PC-3 (cell line): ENCODE results near the gene CABLES1. TPM values are rescaled to one million over a fixed set of nuclear protein-coding genes. Genes with fewer than 3 reads are reported as not detected.

ENCODE experiments used
- ATAC-seq: fragments of 200-7000 bp; cut with Tn5 transposase; 2 replicates; pipeline ENCODE4 v1.9.1; 2020; ENCODE audit warnings: mild to moderate bottlenecking, moderate library complexity
- BruUV-seq: library from RNA; stranded (reverse); fragments of 400-500 nt; replicated peaks from 2 replicates; lab custom pipeline; 2021; lab: Mats Ljungman, UMichigan
- CTCF ChIA-PET: fragments of 300-600 bp; sonication (Branson Sonifier 250); formaldehyde crosslinking; loops from one replicate; lab custom pipeline; 2022; ENCODE audit warnings: antibody characterized with exemption; lab: Charles Lee
- POLR2A ChIA-PET: fragments of 300-600 bp; sonication (Branson Sonifier 250); formaldehyde crosslinking; loops from one replicate; lab custom pipeline; 2022; ENCODE audit warnings: antibody characterized with exemption; ENCODE audit not compliant: unreplicated experiment; lab: Charles Lee
- DNase-seq: peaks from one replicate; pipeline ENCODE4 v3.0.0-alpha.2; 2015
- H2AFZ ChIP-seq: fragments of 300-600 bp; sonication (generic); 2 replicates; pipeline ENCODE4 v1.6.0; 2016; ENCODE audit warnings: antibody characterized with exemption, low read length
- H3F3A ChIP-seq: fragments of 300-600 bp; sonication (generic); one replicate; pipeline ENCODE4 v1.6.0; 2017; ENCODE audit warnings: antibody characterized with exemption, low read length, control low read depth, mild to moderate bottlenecking; ENCODE audit not compliant: unreplicated experiment
- H3K27ac ChIP-seq: fragments of 300-600 bp; sonication (generic); 2 replicates; pipeline ENCODE4 v1.5.1; 2016; ENCODE audit warnings: mild to moderate bottlenecking, low read length
- H3K27me3 ChIP-seq: fragments of 300-600 bp; sonication (generic); 2 replicates; pipeline ENCODE4 v1.6.1; 2016; ENCODE audit warnings: low read length, mixed read lengths
- H3K36me3 ChIP-seq: fragments of 300-600 bp; sonication (generic); 2 replicates; pipeline ENCODE4 v1.6.1; 2016; ENCODE audit warnings: low read depth, mixed run types, low read length, mixed read lengths
- H3K4me1 ChIP-seq: fragments of 300-600 bp; sonication (generic); 2 replicates; pipeline ENCODE4 v1.5.1; 2016; ENCODE audit warnings: low read length; ENCODE audit not compliant: insufficient read depth
- H3K4me2 ChIP-seq: fragments of 300-600 bp; sonication (generic); 2 replicates; pipeline ENCODE4 v1.6.0; 2016; ENCODE audit warnings: low read length
- H3K4me3 ChIP-seq: fragments of 300-600 bp; sonication (generic); 2 replicates; pipeline ENCODE4 v1.5.1; 2016; ENCODE audit warnings: mild to moderate bottlenecking, low read length, mixed read lengths
- H3K79me2 ChIP-seq: fragments of 300-600 bp; sonication (generic); 2 replicates; pipeline ENCODE4 v1.6.1; 2017; ENCODE audit warnings: low read length, mixed read lengths
- H3K9ac ChIP-seq: fragments of 300-600 bp; sonication (generic); 2 replicates; pipeline ENCODE4 v1.6.0; 2016; ENCODE audit warnings: mild to moderate bottlenecking, low read length
- H3K9me2 ChIP-seq: fragments of 300-600 bp; sonication (generic); replicated peaks from 2 replicates; pipeline ENCODE4 v1.6.1; 2016; ENCODE audit warnings: mixed run types, low read length, mixed read lengths
- H3K9me3 ChIP-seq: fragments of 300-600 bp; sonication (generic); 2 replicates; pipeline ENCODE4 v1.6.1; 2016; ENCODE audit warnings: low read length, mixed read lengths
- H4K20me1 ChIP-seq: fragments of 300-600 bp; sonication (generic); 2 replicates; pipeline ENCODE4 v1.6.1; 2016; ENCODE audit warnings: low read length, mixed read lengths
- EZH2 ChIP-seq: fragments of 300-600 bp; sonication (generic); IDR thresholded peaks from one replicate; pipeline ENCODE4 v1.6.1; 2017; ENCODE audit warnings: antibody characterized with exemption, mild to moderate bottlenecking, low read length; ENCODE audit not compliant: unreplicated experiment
- EZH2phosphoT487 ChIP-seq: fragments of 300-600 bp; sonication (generic); IDR thresholded peaks from 2 replicates; pipeline ENCODE4 v1.6.1; 2018; ENCODE audit warnings: mild to moderate bottlenecking, antibody characterized with exemption, low read length, borderline replicate concordance
- intact Hi-C: fragments of 100-400 bp; cut with micrococcal nuclease; formaldehyde crosslinking; loops from 2 replicates; pipeline ENCODE4 v1.9.0; 2023
- total RNA-seq: library from RNA; depleted of rRNA; stranded (reverse); fragments of >200 nt; gene quantifications from 2 replicates; pipeline ENCODE4 v1.2.3, GENCODE V29; 2014
- TF ChIP-seq, protein P1 (sequence below): fragments of 300-600 bp; sonication (generic); conservative IDR thresholded peaks from 2 replicates; pipeline ENCODE4 v1.5.1; 2017; ENCODE audit warnings: antibody characterized with exemption, low read depth, mild to moderate bottlenecking, low read length

Gene CABLES1
- total RNA-seq, 1 experiment from 2014 or later = 18.6 TPM

DNA sequence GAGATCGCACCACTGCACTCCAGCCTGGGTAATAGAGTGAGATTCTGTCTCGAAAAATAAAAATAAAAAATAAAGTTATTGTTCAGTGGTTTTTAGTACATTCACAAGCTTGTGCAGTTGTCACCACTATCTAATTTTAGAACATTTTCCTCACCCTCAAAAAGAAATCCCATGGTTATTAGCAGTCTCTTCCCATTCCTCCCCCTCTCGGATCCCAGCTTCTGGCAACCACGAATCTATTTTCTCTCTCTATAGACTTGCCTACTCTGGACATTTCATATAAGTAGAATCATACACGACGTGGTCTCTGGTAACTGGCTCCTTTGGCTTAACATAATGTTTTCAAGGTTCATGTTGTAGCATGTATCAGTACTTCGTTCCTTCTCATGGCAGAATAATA lies 38.6 kb downstream of the CABLES1 start:
- POLR2A ChIA-PET = no interaction called here
- Histone ChIP-seq H3F3A (no peaks in the 10 kb centered on the region), H3K4me3 (no peak overlapping the region), H3K79me2 (no peaks in the 10 kb centered on the region), H3K27ac (no peak overlapping the region), H3K27me3 (no peaks in the 10 kb centered on the region), H4K20me1 (no peaks in the 10 kb centered on the region), H3K4me2 (no peak overlapping the region), H3K9ac (no peak overlapping the region), H3K9me3 (no peaks in the 10 kb centered on the region), H2AFZ (no peak overlapping the region), H3K36me3 (no peaks in the 10 kb centered on the region), H3K9me2 (no peaks in the 10 kb centered on the region), H3K4me1 (no peaks in the 10 kb centered on the region)
- CTCF ChIA-PET = no interaction called here
- DNase-seq (no peak), ATAC-seq (no peak)
- TF ChIP-seq EZH2 (no peak), EZH2phosphoT487 (no peak)
- TF ChIP-seq, protein P1, sequence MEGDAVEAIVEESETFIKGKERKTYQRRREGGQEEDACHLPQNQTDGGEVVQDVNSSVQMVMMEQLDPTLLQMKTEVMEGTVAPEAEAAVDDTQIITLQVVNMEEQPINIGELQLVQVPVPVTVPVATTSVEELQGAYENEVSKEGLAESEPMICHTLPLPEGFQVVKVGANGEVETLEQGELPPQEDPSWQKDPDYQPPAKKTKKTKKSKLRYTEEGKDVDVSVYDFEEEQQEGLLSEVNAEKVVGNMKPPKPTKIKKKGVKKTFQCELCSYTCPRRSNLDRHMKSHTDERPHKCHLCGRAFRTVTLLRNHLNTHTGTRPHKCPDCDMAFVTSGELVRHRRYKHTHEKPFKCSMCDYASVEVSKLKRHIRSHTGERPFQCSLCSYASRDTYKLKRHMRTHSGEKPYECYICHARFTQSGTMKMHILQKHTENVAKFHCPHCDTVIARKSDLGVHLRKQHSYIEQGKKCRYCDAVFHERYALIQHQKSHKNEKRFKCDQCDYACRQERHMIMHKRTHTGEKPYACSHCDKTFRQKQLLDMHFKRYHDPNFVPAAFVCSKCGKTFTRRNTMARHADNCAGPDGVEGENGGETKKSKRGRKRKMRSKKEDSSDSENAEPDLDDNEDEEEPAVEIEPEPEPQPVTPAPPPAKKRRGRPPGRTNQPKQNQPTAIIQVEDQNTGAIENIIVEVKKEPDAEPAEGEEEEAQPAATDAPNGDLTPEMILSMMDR = no peak
- intact Hi-C loops = no loop called here
- BruUV-seq = no TSS peak

DNA sequence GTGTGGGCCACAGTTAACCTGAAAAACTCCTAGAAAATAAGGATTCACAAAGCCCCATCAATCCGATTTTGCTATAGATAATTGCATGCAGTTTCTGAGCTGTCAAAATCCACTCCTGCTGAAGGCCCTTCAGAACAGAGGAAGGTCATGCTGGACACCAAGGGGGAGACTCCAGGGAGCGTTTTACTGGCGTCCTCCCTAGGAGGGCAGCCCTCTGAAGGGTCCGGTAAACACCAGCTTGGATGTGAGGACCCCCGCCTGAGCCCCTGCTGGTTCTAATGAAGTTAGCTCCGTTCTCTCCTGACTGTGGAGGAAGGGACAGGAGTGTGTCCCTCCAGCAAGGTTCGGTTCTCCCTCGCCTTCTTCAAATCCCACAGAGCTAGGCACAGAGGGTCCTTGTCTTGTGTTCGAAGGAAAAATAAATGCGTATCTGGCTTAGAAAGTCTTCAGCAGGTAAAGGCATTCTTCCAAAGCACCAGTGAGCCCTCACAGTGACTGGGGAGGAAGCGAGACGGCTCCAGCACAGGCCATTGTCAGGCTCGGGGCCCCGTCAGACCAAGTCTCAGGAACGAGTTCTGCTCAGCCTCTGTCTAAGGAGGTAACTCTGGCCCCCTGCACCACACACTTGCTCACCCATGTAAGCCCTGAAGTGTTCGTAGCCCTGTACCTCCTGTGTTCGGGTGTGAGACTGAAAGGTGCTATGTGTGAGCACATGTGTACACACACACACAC lies 41.6 kb downstream of the CABLES1 start:
- POLR2A ChIA-PET = no interaction called here
- intact Hi-C loops = no loop called here
- H3F3A ChIP-seq = no peaks in the 10 kb centered on the region
- no peak overlapping the region for H2AFZ ChIP-seq
- no peak overlapping the region for H3K9ac ChIP-seq
- H3K36me3 ChIP-seq = no peaks in the 10 kb centered on the region
- H3K4me1 ChIP-seq = no peaks in the 10 kb centered on the region
- DNase-seq (no peak), ATAC-seq (no peak)
- CTCF ChIA-PET = no interaction called here
- H3K9me3 ChIP-seq = no peaks in the 10 kb centered on the region
- H4K20me1 ChIP-seq = no peaks in the 10 kb centered on the region
- no peaks in the 10 kb centered on the region for H3K79me2 ChIP-seq
- TF ChIP-seq EZH2phosphoT487 (no peak), EZH2 (no peak)
- TF ChIP-seq, protein P1 = no peak
- H3K9me2 ChIP-seq = no peaks in the 10 kb centered on the region
- H3K4me3 ChIP-seq = no peak overlapping the region
- H3K27ac ChIP-seq = no peak overlapping the region
- H3K4me2 ChIP-seq = no peak overlapping the region
- H3K27me3 ChIP-seq = no peaks in the 10 kb centered on the region
- no TSS peak for BruUV-seq

DNA sequence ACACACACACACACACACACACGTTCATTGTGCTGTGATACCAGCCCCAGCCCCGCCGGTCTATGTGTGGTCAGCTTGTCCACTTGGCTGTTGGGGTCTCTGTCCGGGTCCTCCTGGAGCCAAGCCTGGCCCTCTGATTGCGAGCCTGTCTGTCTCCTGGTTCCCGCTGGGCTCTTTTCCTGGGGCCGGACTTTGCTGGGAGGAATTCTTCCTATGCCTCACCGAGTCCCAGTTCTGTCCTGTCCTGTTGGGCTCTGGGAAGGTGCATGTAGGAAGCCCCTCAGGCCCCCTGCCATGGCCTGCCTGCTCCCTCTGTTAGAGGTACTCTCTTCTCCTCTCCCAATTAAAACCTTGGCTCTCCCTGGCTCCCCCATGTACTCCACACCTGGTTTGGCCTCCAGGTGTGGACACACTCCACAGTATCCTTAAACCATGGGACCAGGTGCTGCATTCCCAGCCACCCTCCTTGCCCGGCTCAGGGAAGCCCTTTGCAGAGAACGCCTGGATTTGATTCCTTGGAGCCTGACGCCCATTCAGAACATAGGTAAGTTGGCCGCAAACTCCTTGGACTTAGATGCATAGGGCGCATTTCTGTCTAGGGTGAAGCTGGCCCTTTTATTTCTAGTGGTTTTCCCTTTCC lies 42.3 kb downstream of the CABLES1 start:
- no peaks in the 10 kb centered on the region for H3F3A ChIP-seq
- POLR2A ChIA-PET = no interaction called here
- no TSS peak for BruUV-seq

More for the DNA sequence above, 42.3 kb downstream of the CABLES1 start:
- H3K27ac ChIP-seq = no peak overlapping the region
- H3K79me2 ChIP-seq = no peaks in the 10 kb centered on the region
- H3K9ac ChIP-seq = no peak overlapping the region
- intact Hi-C loops = no loop called here
- no peak overlapping the region for H3K4me3 ChIP-seq
- no peak overlapping the region for H2AFZ ChIP-seq
- no peaks in the 10 kb centered on the region for H4K20me1 ChIP-seq
- H3K9me3 ChIP-seq = no peaks in the 10 kb centered on the region
- ATAC-seq (no peak), DNase-seq (no peak)
- no peaks in the 10 kb centered on the region for H3K9me2 ChIP-seq
- H3K27me3 ChIP-seq = no peaks in the 10 kb centered on the region
- no peaks in the 10 kb centered on the region for H3K36me3 ChIP-seq
- H3K4me2 ChIP-seq = no peak overlapping the region
- no peaks in the 10 kb centered on the region for H3K4me1 ChIP-seq
- no peak for TF ChIP-seq EZH2phosphoT487
- CTCF ChIA-PET = no interaction called here
